IPS-20b (cell line): ENCODE data around the gene BTBD9.

Experiments used
- H3K27ac ChIP-seq: one replicate; pipeline ENCODE4 v1.5.1; 2013; ENCODE audit warnings: low read length
- H3K27me3 ChIP-seq: 2 replicates; pipeline ENCODE4 v1.6.1; 2013; ENCODE audit warnings: mild to moderate bottlenecking, low read length, inconsistent platforms; ENCODE audit not compliant: insufficient read depth
- H3K36me3 ChIP-seq: 2 replicates; pipeline ENCODE4 v1.6.1; 2013; ENCODE audit warnings: low read depth, mild to moderate bottlenecking, inconsistent platforms, low read length, moderate library complexity; ENCODE audit not compliant: insufficient read depth
- H3K4me1 ChIP-seq: 2 replicates; pipeline ENCODE4 v1.6.1; 2013; ENCODE audit warnings: mild to moderate bottlenecking, control low read depth, inconsistent platforms, low read length, moderate library complexity; ENCODE audit not compliant: insufficient read depth
- H3K4me3 ChIP-seq: 2 replicates; pipeline ENCODE4 v1.5.1; 2013; ENCODE audit warnings: mild to moderate bottlenecking, low read length, inconsistent platforms
- H3K9ac ChIP-seq: 2 replicates; pipeline ENCODE4 v1.6.1; 2013; ENCODE audit warnings: low read depth, mild to moderate bottlenecking, inconsistent platforms, low read length, moderate library complexity
- H3K9me3 ChIP-seq: 2 replicates; pipeline ENCODE4 v1.6.1; 2013; ENCODE audit warnings: mild to moderate bottlenecking, low read depth, low read length, inconsistent platforms; ENCODE audit not compliant: insufficient read depth

BTBD9 gene

DNA sequence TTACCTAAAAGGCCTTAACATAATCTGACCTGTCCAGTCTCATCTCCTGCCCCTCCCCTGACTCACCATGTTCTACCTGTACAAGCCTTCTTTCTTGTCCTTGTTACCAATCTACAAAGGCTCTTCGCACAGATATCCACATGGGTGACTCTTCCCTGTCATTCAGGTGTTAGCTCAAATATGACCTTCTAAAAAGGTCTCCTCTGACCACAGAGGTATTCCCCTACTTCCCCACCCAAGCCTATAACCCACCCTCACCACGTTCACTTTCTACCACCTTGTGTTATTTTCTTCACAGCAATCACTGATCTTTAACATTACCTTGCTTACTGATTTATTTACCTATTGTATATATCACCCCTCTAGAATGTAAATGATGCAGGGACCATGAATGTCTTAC lies 96.7 kb downstream of the BTBD9 start:
- Histone ChIP-seq H3K9me3 (no peaks in the 10 kb centered on the region), H3K4me1 (no peaks in the 10 kb centered on the region), H3K27me3 (no peaks in the 10 kb centered on the region), H3K27ac (no peak overlapping the region), H3K9ac (no peak overlapping the region), H3K4me3 (no peak overlapping the region), H3K36me3 (no peaks in the 10 kb centered on the region)

GRCh38 chr6:38542031-38542430 lies 97.7 kb downstream of the BTBD9 start:
- no peaks in the 10 kb centered on the region for H3K36me3 ChIP-seq

GRCh38 chr6:38533064-38533463 lies 106.7 kb downstream of the BTBD9 start:
- Histone ChIP-seq H3K9ac (no peak overlapping the region), H3K9me3 (peaks cover 4% of the 10 kb centered on the region; the same call in 1 of the 2 replicates), H3K4me3 (no peak overlapping the region), H3K27me3 (no peaks in the 10 kb centered on the region), H3K4me1 (no peaks in the 10 kb centered on the region), H3K36me3 (no peaks in the 10 kb centered on the region), H3K27ac (no peak overlapping the region)

More at GRCh38 chr6:38542031-38542430, 97.7 kb downstream of the BTBD9 start:
- Histone ChIP-seq H3K4me1 (no peaks in the 10 kb centered on the region), H3K9ac (no peak overlapping the region), H3K27ac (no peak overlapping the region), H3K27me3 (no peaks in the 10 kb centered on the region), H3K4me3 (no peak overlapping the region), H3K9me3 (no peaks in the 10 kb centered on the region)

DNA sequence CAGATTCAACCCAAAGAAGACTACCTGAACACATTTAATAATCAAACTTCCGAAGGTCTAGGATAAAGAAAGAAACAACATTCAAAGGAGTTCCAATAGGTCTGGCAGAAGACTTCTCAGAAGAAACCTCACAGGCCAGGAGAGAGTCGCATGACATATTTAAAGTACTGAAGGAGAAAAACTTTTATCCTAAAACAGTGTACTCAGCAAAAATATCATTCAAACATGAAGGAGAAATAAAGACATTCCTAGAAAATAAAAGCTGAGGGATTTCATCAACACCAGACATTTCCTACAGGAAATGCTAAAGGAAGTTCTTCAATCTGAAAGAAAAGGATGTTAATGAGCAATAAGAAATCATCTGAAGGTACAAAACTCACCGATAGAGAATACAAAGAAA lies 108.6 kb downstream of the BTBD9 start:
- peaks cover 8% of the 10 kb centered on the region for H3K9me3 ChIP-seq
- H3K36me3 ChIP-seq = no peaks in the 10 kb centered on the region
- no peak overlapping the region for H3K27ac ChIP-seq
- H3K27me3 ChIP-seq = no peaks in the 10 kb centered on the region
- H3K4me3 ChIP-seq = no peak overlapping the region
- H3K4me1 ChIP-seq = no peaks in the 10 kb centered on the region
- H3K9ac ChIP-seq = no peak overlapping the region

- peaks cover 7% of the 10 kb centered on the region; the same call in 1 of the 2 replicates for H3K4me1 ChIP-seq
- H3K4me3 ChIP-seq = no peak overlapping the region
- no peak overlapping the region for H3K27ac ChIP-seq
- H3K36me3 ChIP-seq = no peaks in the 10 kb centered on the region
- H3K9me3 ChIP-seq = peaks cover 12% of the 10 kb centered on the region
- no peaks in the 10 kb centered on the region for H3K27me3 ChIP-seq
- H3K9ac ChIP-seq = no peak overlapping the region
Measured at GRCh38 chr6:38528196-38528965, 111.3 kb downstream of the BTBD9 start.

DNA sequence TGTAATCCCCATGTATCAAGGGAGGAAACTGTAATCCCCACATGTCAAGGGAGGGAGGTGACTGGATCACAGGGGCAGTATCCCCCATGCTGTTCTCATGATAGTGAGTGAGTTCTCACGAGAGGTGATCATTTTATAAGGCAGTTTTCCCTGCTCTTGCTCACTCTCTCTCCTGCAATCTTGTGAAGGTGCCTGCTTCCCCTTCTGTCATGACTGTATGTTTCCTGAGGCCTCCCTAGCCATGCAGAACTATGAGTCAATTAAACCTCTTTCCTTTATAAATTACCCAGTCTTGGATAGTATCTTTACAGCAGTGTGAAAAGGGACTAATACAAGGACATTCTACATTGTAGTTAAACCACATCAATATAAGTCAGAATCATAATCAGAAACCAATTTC lies 112.4 kb downstream of the BTBD9 start:
- Histone ChIP-seq H3K4me3 (no peak overlapping the region), H3K9me3 (peaks cover 12% of the 10 kb centered on the region), H3K27ac (no peak overlapping the region), H3K9ac (no peak overlapping the region), H3K4me1 (peaks cover 7% of the 10 kb centered on the region; the same call in 1 of the 2 replicates), H3K36me3 (no peaks in the 10 kb centered on the region), H3K27me3 (no peaks in the 10 kb centered on the region)

DNA sequence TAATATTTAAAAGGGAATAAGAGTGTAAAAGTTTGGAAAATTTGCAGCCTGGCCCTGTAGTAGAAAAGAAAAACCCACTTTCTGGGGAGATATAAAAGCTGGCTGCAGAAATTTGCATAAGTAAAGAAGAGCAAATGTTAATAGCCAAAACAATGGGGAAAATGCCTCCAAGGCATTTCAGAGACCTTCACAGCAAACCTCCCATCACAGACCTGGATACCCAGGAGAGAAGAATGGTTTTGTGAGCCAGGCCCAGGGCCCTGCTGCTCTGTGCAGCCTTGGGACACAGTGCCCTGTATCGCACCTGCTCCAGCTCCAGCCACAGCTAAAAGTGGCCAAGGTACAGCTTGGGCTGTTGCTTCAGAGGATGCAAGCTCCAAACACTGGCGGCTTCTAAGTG lies 113.8 kb downstream of the BTBD9 start:
- Histone ChIP-seq H3K4me1 (peaks cover 7% of the 10 kb centered on the region; the same call in 1 of the 2 replicates), H3K4me3 (no peak overlapping the region), H3K9me3 (peaks cover 12% of the 10 kb centered on the region), H3K9ac (no peak overlapping the region), H3K27me3 (no peaks in the 10 kb centered on the region), H3K27ac (no peak overlapping the region), H3K36me3 (no peaks in the 10 kb centered on the region)

DNA sequence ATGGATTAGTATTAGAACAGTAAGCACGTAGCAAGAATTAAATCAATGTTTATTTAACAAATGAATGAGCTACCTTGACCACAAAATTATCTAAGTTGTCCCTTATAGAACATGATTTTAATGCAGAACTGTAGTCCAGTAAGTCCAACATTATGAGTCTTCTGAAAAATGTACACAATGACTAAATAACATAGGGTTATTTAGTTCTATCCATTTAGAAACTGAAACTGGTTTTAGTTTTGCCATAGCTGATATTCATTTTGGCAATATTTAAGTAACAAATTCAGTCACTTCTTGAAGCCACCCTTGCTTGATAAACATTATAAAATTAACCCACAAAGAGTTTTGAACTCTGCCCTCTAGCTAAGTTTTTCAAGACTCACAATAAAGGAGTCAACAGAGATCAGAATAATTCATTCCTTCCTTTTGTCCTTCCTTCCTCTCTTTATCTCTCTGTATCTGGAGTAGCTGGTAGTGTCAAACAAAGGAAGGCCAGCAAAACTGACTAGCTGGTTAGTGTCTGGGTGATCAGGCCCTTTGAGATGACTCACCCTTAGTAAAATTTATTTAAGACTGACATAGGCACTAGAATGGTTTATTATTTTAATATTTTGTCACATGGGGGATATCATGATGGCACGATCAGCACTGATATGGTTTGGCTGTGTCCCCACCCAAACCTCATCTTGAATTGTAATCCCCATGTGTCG lies 115.1 kb downstream of the BTBD9 start:
- H3K9me3 ChIP-seq = peaks cover 12% of the 10 kb centered on the region
- H3K4me3 ChIP-seq = no peak overlapping the region
- peaks cover 7% of the 10 kb centered on the region; the same call in 1 of the 2 replicates for H3K4me1 ChIP-seq
- no peaks in the 10 kb centered on the region for H3K27me3 ChIP-seq
- H3K9ac ChIP-seq = no peak overlapping the region
- H3K27ac ChIP-seq = no peak overlapping the region
- H3K36me3 ChIP-seq = no peaks in the 10 kb centered on the region

- Histone ChIP-seq H3K27ac (no peak overlapping the region), H3K4me3 (no peak overlapping the region), H3K27me3 (no peaks in the 10 kb centered on the region), H3K4me1 (peaks cover 7% of the 10 kb centered on the region; the same call in 1 of the 2 replicates), H3K36me3 (no peaks in the 10 kb centered on the region), H3K9me3 (peaks cover 8% of the 10 kb centered on the region), H3K9ac (no peak overlapping the region)
Measured at GRCh38 chr6:38522322-38522721, 117.4 kb downstream of the BTBD9 start.

DNA sequence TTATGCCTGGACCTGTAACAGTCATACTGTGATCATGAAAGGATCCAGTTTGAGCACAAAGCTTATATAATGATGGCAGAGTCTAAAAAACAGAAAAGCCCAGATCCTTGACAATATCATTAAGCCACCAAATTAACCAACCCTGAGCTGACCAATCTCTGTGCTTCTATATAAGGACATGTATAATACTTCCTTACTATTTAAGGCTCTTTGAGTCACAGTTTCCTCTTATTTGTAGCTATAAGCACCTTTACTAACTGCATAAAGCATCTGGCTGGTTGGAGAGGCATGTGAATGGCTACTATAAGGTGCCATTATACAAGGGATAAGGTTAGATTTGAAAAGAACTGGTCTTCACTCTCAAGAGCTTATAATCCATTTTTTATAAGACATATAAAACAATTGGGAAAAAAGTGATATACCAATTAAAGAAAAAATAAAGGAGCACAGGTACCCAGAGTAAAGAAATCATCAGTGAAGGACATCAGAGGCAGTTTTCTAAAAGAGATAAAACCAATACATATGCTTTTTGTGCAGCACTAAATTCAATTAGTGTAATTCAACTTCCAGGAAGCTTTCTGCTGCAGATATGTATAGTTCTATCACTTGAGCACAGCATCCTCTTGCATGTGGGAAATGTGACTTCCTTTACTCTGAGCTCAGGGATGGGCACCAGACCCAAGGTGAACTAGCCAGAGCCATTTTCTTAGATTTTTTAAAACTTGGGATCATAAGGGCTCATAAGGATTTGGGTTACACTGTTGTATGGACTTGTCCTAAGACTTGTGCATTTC lies 121.0 kb downstream of the BTBD9 start:
- Histone ChIP-seq H3K4me3 (no peak overlapping the region), H3K9me3 (no peaks in the 10 kb centered on the region), H3K4me1 (no peaks in the 10 kb centered on the region), H3K27ac (no peak overlapping the region), H3K9ac (no peak overlapping the region), H3K27me3 (no peaks in the 10 kb centered on the region), H3K36me3 (no peaks in the 10 kb centered on the region)

DNA sequence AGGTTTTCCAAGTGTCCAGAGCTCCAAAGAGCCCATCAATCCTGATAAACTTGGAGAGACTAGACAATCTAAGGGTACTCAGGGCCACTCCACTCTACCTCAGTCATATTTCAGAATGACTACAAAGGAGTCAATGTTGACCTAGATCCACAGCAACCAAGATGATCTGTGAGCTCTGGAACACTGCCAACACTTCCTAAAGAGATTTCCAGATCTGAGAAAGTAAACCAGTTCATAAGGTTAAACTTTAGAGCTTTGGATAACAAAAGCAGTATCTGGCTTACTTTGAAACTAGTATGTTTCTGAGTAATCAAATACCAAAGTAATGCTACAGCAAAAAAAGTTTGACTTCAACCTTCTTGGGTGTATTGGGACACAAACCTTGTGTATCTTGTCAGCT lies 122.7 kb downstream of the BTBD9 start:
- H3K4me3 ChIP-seq = no peak overlapping the region
- H3K27ac ChIP-seq = no peak overlapping the region

More for the DNA sequence above, 122.7 kb downstream of the BTBD9 start:
- Histone ChIP-seq H3K27me3 (no peaks in the 10 kb centered on the region), H3K36me3 (no peaks in the 10 kb centered on the region), H3K9me3 (no peaks in the 10 kb centered on the region), H3K4me1 (no peaks in the 10 kb centered on the region), H3K9ac (no peak overlapping the region)
